Measurements from ENCODE around the gene LRMDA. TPM values are rescaled to one million over a fixed set of nuclear protein-coding genes. Genes with fewer than 3 reads are reported as not detected.

The LRMDA gene
- total and polyA plus RNA-seq, 4 donors: 12.1 to 40.8 (median 21.6) TPM

DNA sequence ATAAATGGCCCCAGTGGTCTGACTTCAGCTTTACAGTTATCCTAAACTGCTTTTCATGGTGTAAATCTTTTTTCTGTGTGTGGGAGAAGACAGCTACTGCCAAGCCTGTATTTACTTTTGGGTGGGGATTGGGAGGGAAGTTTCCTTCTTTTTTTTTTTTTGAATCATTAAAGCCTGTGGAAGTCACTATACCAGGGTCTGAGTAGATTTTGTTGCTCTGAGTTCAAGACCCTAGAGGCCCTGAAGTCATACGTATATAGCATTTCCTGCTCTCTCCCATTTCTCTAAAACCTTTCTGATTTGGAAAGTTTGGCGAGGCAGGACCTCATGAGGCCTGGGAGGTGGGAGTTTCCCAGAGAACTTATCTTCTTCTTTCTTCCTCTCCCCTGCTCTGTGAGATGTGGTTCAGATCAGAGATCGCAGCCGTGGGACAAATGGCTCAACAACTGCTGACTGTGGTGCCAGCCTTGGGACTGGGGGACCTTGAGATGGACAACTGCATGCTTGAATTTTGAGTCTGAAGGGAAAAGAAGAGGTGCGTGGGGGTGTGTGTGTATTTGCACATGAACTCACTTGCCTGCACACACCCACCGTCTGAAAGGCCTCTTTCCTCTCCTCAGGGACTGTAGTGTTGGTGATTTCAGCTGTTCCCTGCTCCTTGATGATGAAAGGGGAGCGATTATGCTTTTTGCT lies 18.1 kb downstream of the LRMDA start:
- TF ChIP-seq, protein P1, sequence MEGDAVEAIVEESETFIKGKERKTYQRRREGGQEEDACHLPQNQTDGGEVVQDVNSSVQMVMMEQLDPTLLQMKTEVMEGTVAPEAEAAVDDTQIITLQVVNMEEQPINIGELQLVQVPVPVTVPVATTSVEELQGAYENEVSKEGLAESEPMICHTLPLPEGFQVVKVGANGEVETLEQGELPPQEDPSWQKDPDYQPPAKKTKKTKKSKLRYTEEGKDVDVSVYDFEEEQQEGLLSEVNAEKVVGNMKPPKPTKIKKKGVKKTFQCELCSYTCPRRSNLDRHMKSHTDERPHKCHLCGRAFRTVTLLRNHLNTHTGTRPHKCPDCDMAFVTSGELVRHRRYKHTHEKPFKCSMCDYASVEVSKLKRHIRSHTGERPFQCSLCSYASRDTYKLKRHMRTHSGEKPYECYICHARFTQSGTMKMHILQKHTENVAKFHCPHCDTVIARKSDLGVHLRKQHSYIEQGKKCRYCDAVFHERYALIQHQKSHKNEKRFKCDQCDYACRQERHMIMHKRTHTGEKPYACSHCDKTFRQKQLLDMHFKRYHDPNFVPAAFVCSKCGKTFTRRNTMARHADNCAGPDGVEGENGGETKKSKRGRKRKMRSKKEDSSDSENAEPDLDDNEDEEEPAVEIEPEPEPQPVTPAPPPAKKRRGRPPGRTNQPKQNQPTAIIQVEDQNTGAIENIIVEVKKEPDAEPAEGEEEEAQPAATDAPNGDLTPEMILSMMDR (IDR thresholded peaks at IDR 0.05; ENCODE audit: control extremely low read depth, extremely low read depth): no peak
- peaks cover 0 to 8% (median 5%) of the 10 kb centered on the region in 4 donors for H3K9me3 ChIP-seq (ENCODE audit: control insufficient read depth in 4 of 4, insufficient read depth in 3 of 4, low read length in 3 of 4)
- H3K27ac ChIP-seq (ENCODE audit: low read depth in 1 of 2, low read length in 1 of 2): no peak overlapping the region
- H3K27me3 ChIP-seq (ENCODE audit: control insufficient read depth in 3 of 3, insufficient read depth in 3 of 3, low read length in 2 of 3): no peaks in the 10 kb centered on the region
- H3K9ac ChIP-seq (ENCODE audit: insufficient read depth in 1 of 2, low read length in 2 of 2): no peak overlapping the region
- ATAC-seq (ENCODE audit: insufficient read depth, low FRiP score) (no peak), DNase-seq (peak in 2 of 3 donors; percentile 19 to 26)
- WGBS, 2 donors: 72 to 82% methylated on average over 7 of the region's 7 CpGs
- peaks cover 0 to 43% (median 5%) of the 10 kb centered on the region in 5 donors for H3K4me1 ChIP-seq (ENCODE audit: control insufficient read depth in 5 of 5, insufficient read depth in 5 of 5, low read length in 5 of 5)
- no peak overlapping the region for H3K4me3 ChIP-seq
- peaks cover 0 to 2% (median under 1%) of the 10 kb centered on the region in 4 donors for H3K36me3 ChIP-seq (ENCODE audit: control insufficient read depth in 4 of 4, insufficient read depth in 4 of 4, low read length in 4 of 4)

- Histone ChIP-seq H3K9me3 (ENCODE audit: control insufficient read depth in 4 of 4, insufficient read depth in 3 of 4, low read length in 3 of 4) (peaks cover 0 to 8% (median 5%) of the 10 kb centered on the region in 4 donors), H3K27ac (ENCODE audit: low read depth in 1 of 2, low read length in 1 of 2) (no peak overlapping the region), H3K4me1 (ENCODE audit: control insufficient read depth in 5 of 5, insufficient read depth in 5 of 5, low read length in 5 of 5) (peaks cover 0 to 43% (median 5%) of the 10 kb centered on the region in 5 donors), H3K4me3 (no peak overlapping the region), H3K27me3 (ENCODE audit: control insufficient read depth in 3 of 3, insufficient read depth in 3 of 3, low read length in 2 of 3) (no peaks in the 10 kb centered on the region), H3K36me3 (ENCODE audit: control insufficient read depth in 4 of 4, insufficient read depth in 4 of 4, low read length in 4 of 4) (peaks cover 0 to 2% (median under 1%) of the 10 kb centered on the region in 4 donors), H3K9ac (ENCODE audit: insufficient read depth in 1 of 2, low read length in 2 of 2) (no peak overlapping the region)
- no peak for ATAC-seq (ENCODE audit: insufficient read depth, low FRiP score)
- 66 to 82% methylated on average over 4 of the region's 4 CpGs for WGBS, 2 donors
- TF ChIP-seq, protein P1 (IDR thresholded peaks at IDR 0.05; ENCODE audit: control extremely low read depth, extremely low read depth): no peak
- peak in 1 of 3 donors; percentile 11 for DNase-seq
Observed at GRCh38 chr10:75450075-75450445, 18.6 kb downstream of the LRMDA start.

GRCh38 chr10:75450644-75451640 lies 19.5 kb downstream of the LRMDA start:
- peaks cover 0 to 7% (median 4%) of the 10 kb centered on the region in 4 donors for H3K9me3 ChIP-seq (ENCODE audit: control insufficient read depth in 4 of 4, insufficient read depth in 3 of 4, low read length in 3 of 4)
- no peaks in the 10 kb centered on the region for H3K27me3 ChIP-seq (ENCODE audit: control insufficient read depth in 3 of 3, insufficient read depth in 3 of 3, low read length in 2 of 3)
- no peak overlapping the region for H3K4me3 ChIP-seq
- peaks cover 0 to 43% (median 5%) of the 10 kb centered on the region in 5 donors for H3K4me1 ChIP-seq (ENCODE audit: control insufficient read depth in 5 of 5, insufficient read depth in 5 of 5, low read length in 5 of 5)
- TF ChIP-seq, protein P1 (IDR thresholded peaks at IDR 0.05; ENCODE audit: control extremely low read depth, extremely low read depth): no peak
- WGBS, 2 donors: 95 to 96% methylated on average over 18 of the region's 18 CpGs
- ATAC-seq (ENCODE audit: insufficient read depth, low FRiP score) (no peak), DNase-seq (peak in 1 of 3 donors; percentile 8)
- H3K27ac ChIP-seq (ENCODE audit: low read depth in 1 of 2, low read length in 1 of 2): no peak overlapping the region
- no peak overlapping the region for H3K9ac ChIP-seq (ENCODE audit: insufficient read depth in 1 of 2, low read length in 2 of 2)
- peaks cover 0 to 1% (median under 1%) of the 10 kb centered on the region in 4 donors for H3K36me3 ChIP-seq (ENCODE audit: control insufficient read depth in 4 of 4, insufficient read depth in 4 of 4, low read length in 4 of 4)

All from lung (tissue), 12 donors.